Suprapubic skin (tissue), 4 donors: Measurements from ENCODE around the gene SLC35C1.

Experiments
- EP300 ChIP-seq: sonication (generic); formaldehyde crosslinking; IDR thresholded peaks from one replicate; pipeline ENCODE4 v1.6.1; 2017; ENCODE audit warnings: antibody characterized with exemption
- POLR2A ChIP-seq, 2 donors: fragments of 450-650 bp; IDR thresholded peaks; one replicate each; pipeline ENCODE4 v1.6.1; 2017; ENCODE audit warnings: antibody characterized with exemption in 2 of 2, mild to moderate bottlenecking in 2 of 2, moderate library complexity in 2 of 2
- POLR2AphosphoS5 ChIP-seq, 3 donors: sonication (generic); formaldehyde crosslinking; IDR thresholded peaks; one replicate each; pipeline ENCODE4 v1.6.1; 2017; ENCODE audit warnings: antibody characterized with exemption in 3 of 3
- TF ChIP-seq, protein P1 (sequence below), 2 donors: fragments of 200-600 bp in 1 of 2; fragments of 450-650 bp in 1 of 2; sonication (generic) in 1 of 2; IDR thresholded peaks; one replicate each; pipeline ENCODE4 v1.5.1; 2016 to 2019; ENCODE audit warnings: antibody characterized with exemption in 2 of 2, mild to moderate bottlenecking in 1 of 2, moderate library complexity in 1 of 2

DNA sequence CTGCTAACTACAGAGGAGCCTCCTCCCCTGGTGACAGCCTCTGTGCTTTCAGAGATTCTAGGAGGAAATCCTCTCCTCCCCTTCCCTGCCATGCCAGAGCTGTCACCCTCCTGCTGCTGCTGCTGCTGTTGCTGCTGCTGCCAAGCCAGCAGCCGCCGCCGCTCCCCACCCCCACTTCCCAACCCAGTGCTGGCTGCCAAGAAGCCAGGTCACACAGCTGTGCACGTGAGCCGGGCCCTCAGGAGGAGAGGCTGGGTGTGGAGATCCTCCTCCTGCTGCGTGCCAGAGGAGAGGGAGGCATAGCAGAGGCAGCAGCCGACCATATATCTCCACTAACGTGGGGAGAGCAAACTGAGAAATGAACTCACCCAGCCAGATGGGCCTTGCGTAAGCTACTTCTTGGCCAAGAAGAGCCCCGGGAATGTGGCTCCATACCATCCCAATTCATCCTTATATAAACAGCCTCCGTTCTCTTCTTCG is 54.8 kb downstream of the SLC35C1 start:
- TF ChIP-seq, protein P1, sequence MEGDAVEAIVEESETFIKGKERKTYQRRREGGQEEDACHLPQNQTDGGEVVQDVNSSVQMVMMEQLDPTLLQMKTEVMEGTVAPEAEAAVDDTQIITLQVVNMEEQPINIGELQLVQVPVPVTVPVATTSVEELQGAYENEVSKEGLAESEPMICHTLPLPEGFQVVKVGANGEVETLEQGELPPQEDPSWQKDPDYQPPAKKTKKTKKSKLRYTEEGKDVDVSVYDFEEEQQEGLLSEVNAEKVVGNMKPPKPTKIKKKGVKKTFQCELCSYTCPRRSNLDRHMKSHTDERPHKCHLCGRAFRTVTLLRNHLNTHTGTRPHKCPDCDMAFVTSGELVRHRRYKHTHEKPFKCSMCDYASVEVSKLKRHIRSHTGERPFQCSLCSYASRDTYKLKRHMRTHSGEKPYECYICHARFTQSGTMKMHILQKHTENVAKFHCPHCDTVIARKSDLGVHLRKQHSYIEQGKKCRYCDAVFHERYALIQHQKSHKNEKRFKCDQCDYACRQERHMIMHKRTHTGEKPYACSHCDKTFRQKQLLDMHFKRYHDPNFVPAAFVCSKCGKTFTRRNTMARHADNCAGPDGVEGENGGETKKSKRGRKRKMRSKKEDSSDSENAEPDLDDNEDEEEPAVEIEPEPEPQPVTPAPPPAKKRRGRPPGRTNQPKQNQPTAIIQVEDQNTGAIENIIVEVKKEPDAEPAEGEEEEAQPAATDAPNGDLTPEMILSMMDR (IDR thresholded peaks at IDR 0.05): no peak
- TF ChIP-seq POLR2AphosphoS5 (IDR thresholded peaks at IDR 0.05): peak in 2 of 3 donors; percentile 85 to 89
- no peak for TF ChIP-seq POLR2A (IDR thresholded peaks at IDR 0.05)
- TF ChIP-seq EP300: peak; percentile 56
